Motor neuron (in vitro differentiated cells): ENCODE results near the gene ENAH. TPM values are rescaled to one million over a fixed set of nuclear protein-coding genes. Genes with fewer than 3 reads are reported as not detected.
"Not testable (repeated sequence)": the region's sequence is repeated elsewhere in the genome, so short reads cannot be mapped to it uniquely, and the experiment has no call there.

ENCODE experiments used
- ATAC-seq, 8 experiments: fragments of 200-7000 bp; cut with Tn5 transposase; replicated peaks in 6 of 8; 2 replicates each; pipeline ENCODE4 v1.8.0; 2021; ENCODE audit warnings: mild to moderate bottlenecking in 8 of 8, moderate library complexity in 8 of 8
- H3K27ac ChIP-seq, 2 donors: fragments of 250-450 bp; sonication (Bioruptor Pico); 2 replicates each; pipeline ENCODE4 v1.9.0; 2021; ENCODE audit warnings: antibody characterized with exemption in 2 of 2, mild to moderate bottlenecking in 2 of 2, moderate library complexity in 1 of 2
- H3K4me1 ChIP-seq, 2 donors: fragments of 250-450 bp; sonication (Bioruptor Pico); replicated peaks in 1 of 2; 2 replicates each; pipeline ENCODE4 v1.6.1; 2021; ENCODE audit warnings: antibody characterized with exemption in 2 of 2, mild to moderate bottlenecking in 2 of 2, moderate library complexity in 1 of 2
- H3K4me3 ChIP-seq, 5 donors: fragments of 250-450 bp; sonication (Bioruptor Pico); 2 replicates each; pipeline ENCODE4 v1.9.0; 2021; ENCODE audit warnings: antibody characterized with exemption in 5 of 5, mild to moderate bottlenecking in 5 of 5, moderate library complexity in 4 of 5
- WGBS, 10 experiments: fragments of 450-650 bp; shearing (Covaris generic); methylation state at CpG; one replicate each; pipeline ENCODE4 v1.0.0; 2022; 5-methylcytosine and 5-hydroxymethylcytosine counted together
- in situ Hi-C, 9 experiments: fragments of 400-800 bp; cut with MboI; loops; one replicate each; pipeline ENCODE4 v1.15.0; 2021; ENCODE audit warnings: low sequenced_read_pairs in 9 of 9, low pct_unique_long_range_greater_than_20kb in 2 of 9; ENCODE audit not compliant: unreplicated experiment in 9 of 9
- total RNA-seq, 8 experiments: library from RNA; unstranded; fragments of 300-600 nt; gene quantifications; 2 replicates each; pipeline versions ENCODE4 v1.2.3 to v1.2.4, GENCODE V29; 2022

The ENAH gene
- 100 to 1,000 TPM in 2 of 8 experiments, 10 to 100 TPM in 6; 11.1 to 172 (median 64.9) TPM for total RNA-seq

DNA sequence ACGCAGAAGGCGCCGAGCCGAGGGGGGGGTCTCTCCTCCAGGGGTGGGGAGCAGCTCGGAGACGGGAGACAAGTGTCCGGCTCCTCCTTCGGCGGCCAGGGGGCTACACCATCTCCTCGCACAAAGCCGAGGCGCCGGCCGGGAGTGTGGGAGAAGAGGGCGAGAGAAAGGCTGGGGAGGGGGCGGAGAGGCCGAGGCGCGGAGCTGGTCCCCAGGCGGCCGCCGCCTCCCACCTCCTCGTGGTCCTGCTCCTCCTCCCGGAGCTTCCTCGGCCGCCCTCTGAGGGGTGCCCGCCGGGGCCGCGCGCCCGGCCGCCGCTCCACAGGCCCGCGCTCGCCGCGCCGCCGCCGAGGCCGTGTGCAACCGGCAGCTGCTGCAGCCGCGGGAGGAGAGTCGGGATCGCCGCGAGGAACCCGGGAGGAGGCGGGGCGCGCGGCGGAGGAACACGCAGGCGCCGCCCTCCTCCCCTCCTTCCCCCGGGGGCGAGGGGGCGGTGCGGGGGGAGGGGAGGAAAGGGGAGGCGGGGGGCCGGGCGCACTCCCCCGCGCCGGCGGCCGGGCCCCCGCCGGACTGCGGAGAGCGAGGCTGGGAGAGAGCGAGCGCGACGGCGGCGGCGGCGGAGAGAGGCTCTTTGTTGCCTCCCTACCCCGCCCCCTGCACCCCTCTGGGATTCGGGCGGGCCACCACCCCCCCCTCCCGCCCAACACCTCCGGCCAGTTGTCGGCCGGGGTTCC lies at the start of gene ENAH:
ENAH (minus strand) TSS at position 395 of the 734 bp plus-strand sequence. CDS start 433 bp downstream, outside the sequence.
- 0% methylated on average over 18 of the region's 90 CpGs; no CpG with 5 or more reads in 9 of the 10 experiments for WGBS, 10 experiments
- ATAC-seq = peak; percentile 61 to 81 (median 76)
- in situ Hi-C loops = no loop called here
- Histone ChIP-seq H3K27ac (peak within 1 kb of the TSS; percentile 93 to 96), H3K4me3 (peak within 1 kb of the TSS; percentile 74 to 91 (median 88)), H3K4me1 (peaks cover 6 to 31% of the 10 kb centered on the region in 2 donors)

DNA sequence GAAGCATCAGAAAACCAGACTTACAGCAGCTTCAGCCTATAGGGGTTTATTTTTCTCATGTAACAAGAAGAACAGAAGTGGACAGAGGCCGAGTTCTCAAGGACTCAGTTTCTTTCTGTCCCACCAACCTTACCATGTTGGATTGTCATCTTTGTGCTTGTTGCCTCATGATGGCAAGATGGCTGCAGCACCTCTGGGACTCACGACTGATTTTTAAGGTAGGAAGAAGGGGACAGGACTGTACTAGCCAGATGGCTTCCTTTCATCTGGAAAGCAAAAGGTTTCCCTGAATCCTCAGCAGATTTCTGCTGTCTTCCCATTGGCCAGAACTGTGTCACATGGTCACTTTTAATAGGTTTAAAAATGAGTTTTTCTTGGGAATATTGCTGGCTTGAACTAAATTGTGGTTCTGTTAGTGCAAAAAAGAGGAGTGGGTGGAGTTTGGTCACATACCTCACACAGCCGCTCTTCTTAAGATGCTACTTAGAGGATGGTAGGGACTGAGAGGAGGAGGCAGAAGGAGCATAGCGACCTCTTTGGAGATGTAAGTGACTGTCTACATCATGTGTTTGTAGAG lies 48.1 kb upstream of the ENAH start:
- WGBS, 10 experiments = 0 to 100% (median 89%) methylated on average over 1 to 4 of the region's 4 CpGs
- H3K4me3 ChIP-seq = no peak overlapping the region
- H3K4me1 ChIP-seq = peaks cover 0 to 7% of the 10 kb centered on the region in 2 donors
- in situ Hi-C loops = no loop called here
- H3K27ac ChIP-seq = no peak overlapping the region
- ATAC-seq = no peak

DNA sequence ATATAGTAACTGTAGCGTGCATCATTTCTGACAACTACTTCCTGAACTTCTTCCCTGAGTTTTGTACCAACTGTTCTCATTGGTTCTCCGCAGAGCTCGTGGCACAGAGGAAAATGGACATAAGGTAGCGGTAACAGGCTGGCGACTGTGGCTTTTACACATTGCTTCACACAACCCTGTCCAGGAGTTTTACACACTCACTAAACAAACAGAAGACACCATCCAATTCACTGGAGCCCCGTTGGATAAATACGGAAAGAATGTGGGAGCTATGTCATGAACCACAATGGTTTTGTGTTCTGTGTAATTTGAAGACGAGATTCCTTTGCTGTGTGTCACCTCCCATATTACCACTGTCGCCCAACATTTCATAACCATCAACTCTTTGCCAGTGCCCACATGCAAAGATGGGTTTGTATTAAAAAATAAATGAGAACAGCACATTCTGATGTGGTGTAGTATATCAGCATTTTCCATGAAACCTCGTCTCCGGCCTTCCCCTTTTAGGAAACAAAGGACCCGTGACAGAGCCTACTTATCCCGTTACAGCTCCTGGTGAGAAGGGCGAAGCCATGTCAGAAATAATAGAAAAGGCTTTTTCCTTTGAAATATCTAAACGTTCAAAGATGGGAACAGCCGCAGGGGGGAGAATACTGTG lies 47.4 kb upstream of the ENAH start:
- Histone ChIP-seq H3K27ac (no peak overlapping the region), H3K4me3 (no peak overlapping the region), H3K4me1 (peaks cover 0 to 7% of the 10 kb centered on the region in 2 donors)
- 3 to 100% (median 68%) methylated on average over 2 to 15 of the region's 16 CpGs; no CpG with 5 or more reads in 1 of the 10 experiments for WGBS, 10 experiments
- in situ Hi-C loops = no loop called here
- peak in 6 of 8 experiments; percentile 17 to 89 (median 76) for ATAC-seq

DNA sequence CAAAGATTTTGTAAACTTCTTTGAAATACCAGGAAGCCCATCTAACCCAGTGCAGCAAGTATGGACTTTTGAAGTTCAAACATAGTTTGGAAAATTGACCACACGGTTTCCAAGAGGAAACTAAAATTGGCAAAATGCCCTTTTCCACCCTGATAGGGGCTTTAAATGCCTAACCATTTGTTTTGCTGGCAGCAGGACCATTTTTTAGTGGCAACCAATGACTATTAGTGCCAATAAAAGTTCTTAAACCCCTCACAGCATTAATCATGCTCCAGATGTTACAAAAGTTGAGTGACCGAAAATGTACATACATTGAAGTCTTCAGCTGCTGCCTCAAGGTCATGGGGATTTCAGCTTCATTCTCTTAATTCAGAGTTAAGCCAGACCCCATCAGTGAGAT lies 46.4 kb upstream of the ENAH start:
- in situ Hi-C loops = no loop called here
- H3K27ac ChIP-seq = no peak overlapping the region
- H3K4me3 ChIP-seq = no peak overlapping the region
- peaks cover 0 to 7% of the 10 kb centered on the region in 2 donors for H3K4me1 ChIP-seq
- no peak for ATAC-seq
- WGBS, 10 experiments = 24 to 91% (median 76%) methylated on average over 1 to 2 of the region's 2 CpGs

DNA sequence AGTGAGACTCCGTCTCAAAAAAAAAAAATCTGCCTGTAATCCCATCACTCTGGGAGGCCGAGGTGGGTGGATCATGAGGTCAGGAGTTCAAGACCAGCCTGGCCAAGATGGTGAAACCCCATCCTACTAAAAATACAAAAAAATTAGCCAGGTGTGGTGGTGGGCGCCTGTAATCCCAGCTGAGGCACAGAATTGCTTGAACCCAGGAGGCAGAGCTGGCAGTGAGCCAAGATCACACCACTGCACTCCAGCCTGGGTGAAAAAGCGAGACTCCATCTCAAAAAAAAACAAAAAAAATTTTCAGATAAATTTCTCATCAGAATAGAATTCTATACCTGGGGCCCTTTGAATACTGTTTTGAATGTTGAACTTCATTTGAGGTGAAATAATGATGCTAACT lies 45.3 kb upstream of the ENAH start:
- ATAC-seq, H3K4me3 ChIP-seq, H3K27ac ChIP-seq, in situ Hi-C loops, H3K4me1 ChIP-seq: not testable (repeated sequence)
- WGBS, 10 experiments = 80 to 100% (median 92%) methylated on average over 1 to 3 of the region's 4 CpGs; no CpG with 5 or more reads in 1 of the 10 experiments

DNA sequence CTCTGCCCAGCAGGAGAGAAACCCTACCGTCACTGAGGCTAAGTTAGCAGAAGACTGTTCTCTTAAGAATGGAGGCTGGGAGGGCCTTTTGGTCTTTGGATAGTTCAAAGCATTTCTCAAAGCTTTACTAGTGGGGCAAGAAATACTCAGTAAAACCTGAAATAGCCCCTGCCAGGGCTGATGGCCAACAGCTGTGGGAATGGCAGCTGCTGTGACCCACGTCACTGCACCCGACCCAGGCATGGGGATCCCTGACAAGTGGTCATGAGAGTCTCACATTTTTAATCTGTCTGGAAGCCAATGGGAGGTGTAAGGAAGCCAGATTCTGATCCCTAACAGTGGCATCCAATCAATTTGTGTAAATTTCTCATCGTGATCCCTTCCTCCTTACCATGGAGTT lies 44.5 kb upstream of the ENAH start:
- peaks cover 0 to 7% of the 10 kb centered on the region in 2 donors for H3K4me1 ChIP-seq
- no peak overlapping the region for H3K27ac ChIP-seq
- no peak overlapping the region for H3K4me3 ChIP-seq
- in situ Hi-C loops = no loop called here
- ATAC-seq = no peak
- WGBS, 10 experiments = 0 to 81% (median 63%) methylated on average over 1 to 4 of the region's 4 CpGs; no CpG with 5 or more reads in 3 of the 10 experiments

DNA sequence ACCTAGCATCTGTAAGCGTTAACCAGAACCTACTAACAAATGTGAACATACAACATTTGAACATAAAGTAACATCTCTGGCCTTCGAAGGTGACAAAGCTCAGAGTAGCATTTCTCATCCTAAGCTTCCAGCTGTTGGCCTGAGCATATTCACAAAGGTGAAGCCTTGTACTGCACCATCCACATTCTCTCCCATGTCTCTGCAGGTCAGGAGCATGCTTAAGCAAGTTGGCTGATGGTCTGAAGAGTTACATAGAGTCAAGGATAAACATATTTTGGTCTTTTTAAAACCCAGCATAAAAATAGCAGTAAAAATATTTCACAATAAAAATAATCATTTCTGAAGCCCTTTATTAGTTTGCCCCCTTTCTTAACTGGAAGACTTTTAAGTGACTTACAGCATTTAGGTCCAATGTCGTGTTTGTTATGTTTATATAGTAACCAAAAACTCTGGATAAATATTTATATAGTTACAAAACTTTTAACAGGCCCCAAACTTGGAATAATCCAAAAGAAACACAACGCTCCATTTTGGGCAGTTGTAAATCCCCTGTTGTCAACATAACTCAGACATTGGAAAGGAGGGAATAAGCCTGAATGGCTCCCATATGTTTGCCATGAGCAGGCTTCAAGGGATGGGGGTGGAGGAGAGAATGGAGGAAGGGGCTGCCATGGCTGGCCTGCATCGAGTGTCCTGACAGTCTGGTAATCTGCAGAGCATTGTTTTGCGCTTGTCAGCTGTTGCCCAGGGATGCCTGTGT lies 42.8 kb upstream of the ENAH start:
- WGBS, 10 experiments = 15 to 95% (median 69%) methylated on average over 1 to 6 of the region's 6 CpGs
- peaks cover 6 to 17% of the 10 kb centered on the region in 2 donors for H3K4me1 ChIP-seq
- ATAC-seq = peak in 1 of 8 experiments; percentile 43
- no peak overlapping the region for H3K27ac ChIP-seq
- in situ Hi-C loops = no loop called here
- H3K4me3 ChIP-seq = no peak overlapping the region

DNA sequence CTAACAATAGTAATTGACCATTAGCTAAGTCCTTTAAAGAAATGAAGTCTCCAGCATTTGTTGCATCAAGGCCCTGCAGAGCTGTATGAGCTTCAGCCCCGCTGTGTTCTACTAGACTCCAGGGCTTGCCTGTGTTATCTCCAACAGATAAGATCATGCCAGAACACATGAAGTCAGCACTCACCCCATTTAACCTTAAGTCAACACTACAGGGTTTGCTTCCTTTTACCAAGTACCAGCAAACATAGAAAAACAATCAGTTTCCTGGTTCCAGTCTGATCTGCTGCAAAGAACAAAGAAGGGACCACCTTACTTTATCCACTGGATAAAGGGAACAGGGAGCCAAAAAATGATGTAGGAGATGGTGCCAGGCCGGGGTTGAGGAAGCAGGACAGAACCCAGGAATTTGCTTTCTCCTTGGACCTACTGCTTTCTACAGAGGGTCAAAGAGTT lies 41.3 kb upstream of the ENAH start:
- H3K27ac ChIP-seq = no peak overlapping the region
- ATAC-seq = no peak
- H3K4me1 ChIP-seq = peaks cover 6 to 10% of the 10 kb centered on the region in 2 donors
- 40 to 100% (median 90%) methylated on average over 1 to 2 of the region's 2 CpGs; no CpG with 5 or more reads in 2 of the 10 experiments for whole genome bisulfite sequencing, 10 experiments
- H3K4me3 ChIP-seq = no peak overlapping the region
- in situ Hi-C loops = no loop called here

DNA sequence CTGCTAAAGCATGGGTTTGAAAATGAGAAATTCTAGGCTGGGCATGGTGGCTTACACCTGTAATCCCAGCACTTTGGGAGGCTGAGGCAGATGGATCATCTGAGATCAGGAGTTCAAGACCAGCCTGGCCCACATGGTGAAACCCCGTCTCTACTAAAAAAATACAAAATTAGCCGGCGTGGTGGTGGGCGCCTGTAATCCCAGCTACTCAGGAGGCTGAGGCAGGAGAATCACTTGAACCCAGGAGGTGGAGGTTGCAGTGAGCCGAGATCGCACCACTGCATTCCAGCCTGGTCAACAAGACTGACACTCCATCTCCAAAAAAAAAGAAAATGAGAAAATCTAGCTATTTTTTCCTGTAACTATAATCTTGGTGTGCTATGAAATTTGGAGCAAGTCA lies 40.8 kb upstream of the ENAH start:
- ATAC-seq, H3K4me3 ChIP-seq, H3K4me1 ChIP-seq, in situ Hi-C loops, H3K27ac ChIP-seq: not testable (repeated sequence)
- 82 to 100% (median 97%) methylated on average over 4 to 6 of the region's 6 CpGs; no CpG with 5 or more reads in 3 of the 10 experiments for WGBS, 10 experiments

DNA sequence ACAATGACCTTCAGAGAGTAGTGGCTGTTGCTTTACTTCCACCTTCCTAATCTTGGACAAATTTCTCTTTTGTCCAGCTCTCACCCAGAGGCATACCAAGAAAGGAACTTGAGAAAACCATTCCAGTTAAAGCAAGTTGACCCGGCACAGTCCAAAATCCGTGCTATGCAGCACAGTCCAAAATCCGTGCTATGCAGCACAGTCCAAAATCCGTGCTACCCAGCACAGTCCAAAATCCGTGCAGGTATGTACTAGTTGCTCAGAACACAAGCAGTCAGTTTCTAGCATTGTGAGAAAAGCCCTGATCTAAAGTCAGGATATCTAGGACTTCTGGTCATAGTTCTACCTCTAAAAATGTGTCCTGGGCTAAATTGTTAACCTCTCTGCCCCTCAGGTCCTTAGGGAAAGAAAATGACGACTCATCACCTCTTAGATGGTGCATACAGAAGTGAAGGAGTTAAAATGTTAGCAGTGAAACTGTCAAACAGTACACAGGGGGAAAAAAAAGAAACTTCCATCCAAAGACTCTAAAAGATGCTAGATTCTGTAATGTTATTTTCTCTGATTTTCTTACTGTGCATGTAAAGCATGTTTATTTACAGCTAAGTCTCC lies 40.3 kb upstream of the ENAH start:
- no peak for ATAC-seq
- WGBS, 10 experiments = 38 to 100% (median 90%) methylated on average over 1 to 6 of the region's 6 CpGs; no CpG with 5 or more reads in 1 of the 10 experiments
- Histone ChIP-seq H3K27ac (no peak overlapping the region), H3K4me3 (no peak overlapping the region), H3K4me1 (peaks cover 6 to 10% of the 10 kb centered on the region in 2 donors)
- in situ Hi-C loops = no loop called here

DNA sequence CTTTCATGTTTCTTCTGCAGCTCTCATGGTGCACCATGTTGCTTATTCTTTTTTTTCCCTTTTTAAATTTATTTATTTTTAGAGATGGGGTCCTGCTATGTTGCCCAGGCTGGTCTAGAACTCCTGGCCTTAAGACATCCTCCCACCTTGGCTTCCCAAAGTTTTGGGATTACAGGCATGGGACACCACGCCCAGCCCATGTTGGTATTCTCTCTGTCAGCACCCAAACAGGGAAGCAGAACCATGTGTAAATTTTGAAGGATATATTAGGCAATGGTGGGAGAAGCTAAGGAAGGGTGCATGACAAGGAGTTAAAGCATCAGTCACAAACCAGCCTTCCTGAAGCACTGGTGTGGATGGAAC lies 39.6 kb upstream of the ENAH start:
- in situ Hi-C loops = no loop called here
- ATAC-seq = no peak
- Histone ChIP-seq H3K4me1 (peaks cover 6 to 10% of the 10 kb centered on the region in 2 donors), H3K4me3 (no peak overlapping the region), H3K27ac (no peak overlapping the region)
- WGBS, 10 experiments = 78 to 100% (median 83%) methylated on average over 1 of the region's 1 CpG; no CpG with 5 or more reads in 5 of the 10 experiments

DNA sequence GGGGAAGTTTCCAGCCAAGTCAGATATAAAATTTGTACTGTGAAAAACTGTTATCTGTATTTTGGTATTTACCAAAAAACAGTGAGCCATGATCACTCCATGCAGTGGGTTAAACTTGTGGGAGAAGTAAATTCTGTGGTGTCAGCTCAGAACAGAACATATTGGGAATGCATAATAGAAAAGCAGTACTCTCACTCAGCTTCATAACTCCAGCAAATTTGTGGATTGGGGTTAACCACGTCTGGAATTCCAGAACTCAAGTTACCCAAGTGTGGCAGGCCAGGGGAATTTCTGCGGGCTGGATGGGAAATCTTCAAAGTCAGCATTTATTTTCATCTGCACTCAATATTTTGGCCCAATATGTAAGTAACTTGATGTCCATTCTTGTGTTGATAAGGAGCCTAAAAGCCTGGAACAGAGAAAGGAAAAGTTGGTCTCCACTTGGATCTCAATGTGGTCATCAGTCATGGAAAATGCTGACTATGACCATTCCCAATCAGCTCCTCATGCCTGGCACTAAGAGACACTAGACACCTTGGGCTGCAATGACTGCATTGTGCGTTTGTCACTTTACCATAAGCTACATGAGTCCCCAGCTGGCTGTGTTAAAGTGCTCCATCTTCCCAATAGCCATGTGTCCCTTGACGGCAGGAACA lies 39.1 kb upstream of the ENAH start:
- ATAC-seq = no peak
- no peak overlapping the region for H3K4me3 ChIP-seq
- H3K4me1 ChIP-seq = peaks cover 6 to 10% of the 10 kb centered on the region in 2 donors
- H3K27ac ChIP-seq = no peak overlapping the region
- WGBS, 10 experiments = 0 to 92% (median 61%) methylated on average over 1 to 4 of the region's 4 CpGs; no CpG with 5 or more reads in 1 of the 10 experiments
- in situ Hi-C loops = no loop called here
